Activated CD8-positive, alpha-beta memory T cell treated with anti-CD3 and anti-CD28 coated beads for 4 hours (primary cell): ENCODE measurements around the gene ZEB1.
"Not testable (repeated sequence)": the region's sequence is repeated elsewhere in the genome, so short reads cannot be mapped to it uniquely, and the experiment has no call there.

Source experiments
- DNase-seq, 2 donors: peaks; one replicate each; pipeline ENCODE4 v3.0.0-alpha.2; 2020; ENCODE audit warnings: low read depth in 2 of 2

ZEB1 gene

DNA sequence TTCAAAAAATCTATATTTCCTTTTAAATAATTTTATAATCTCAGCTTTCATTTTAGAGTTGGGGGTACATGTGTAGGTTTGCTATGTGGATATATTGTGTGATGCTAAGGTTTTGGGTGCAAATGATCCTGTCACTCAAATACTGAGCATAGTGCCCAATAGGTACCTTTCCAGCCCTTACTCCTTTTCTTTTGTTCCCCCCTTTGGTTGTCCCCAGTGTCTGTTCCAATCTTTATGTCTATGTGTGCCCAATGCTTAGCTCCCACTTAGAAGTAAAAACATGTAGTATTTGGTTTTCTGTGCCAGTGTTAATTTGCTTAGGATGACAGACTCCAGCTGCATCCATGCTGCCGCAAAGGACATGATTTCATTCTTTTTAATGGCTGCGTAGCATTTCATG, 103.6 kb downstream of the ZEB1 start:
- DNase-seq: no peak

GRCh38 chr10:31424473-31424872, 105.5 kb downstream of the ZEB1 start:
- no peak for DNase-seq

DNA sequence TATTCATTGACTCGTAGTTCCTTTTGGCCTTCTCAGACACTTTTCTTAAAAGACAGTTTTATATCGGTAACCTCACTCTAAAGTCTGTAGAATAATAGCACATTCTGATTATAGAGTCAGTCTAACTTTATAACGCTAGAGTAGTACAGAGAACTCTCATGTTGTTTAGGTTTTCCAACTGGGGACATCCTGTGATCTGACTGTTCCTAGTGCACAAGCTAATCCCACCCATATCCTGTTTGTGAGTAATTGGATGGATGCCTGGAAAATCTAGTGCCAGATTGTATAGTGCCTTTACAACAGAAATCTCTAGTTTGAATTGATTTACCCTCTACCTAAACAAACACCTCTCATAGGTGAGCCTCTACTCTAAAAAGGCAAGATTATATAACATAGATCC, 107.4 kb downstream of the ZEB1 start:
- no peak for DNase-seq

DNA sequence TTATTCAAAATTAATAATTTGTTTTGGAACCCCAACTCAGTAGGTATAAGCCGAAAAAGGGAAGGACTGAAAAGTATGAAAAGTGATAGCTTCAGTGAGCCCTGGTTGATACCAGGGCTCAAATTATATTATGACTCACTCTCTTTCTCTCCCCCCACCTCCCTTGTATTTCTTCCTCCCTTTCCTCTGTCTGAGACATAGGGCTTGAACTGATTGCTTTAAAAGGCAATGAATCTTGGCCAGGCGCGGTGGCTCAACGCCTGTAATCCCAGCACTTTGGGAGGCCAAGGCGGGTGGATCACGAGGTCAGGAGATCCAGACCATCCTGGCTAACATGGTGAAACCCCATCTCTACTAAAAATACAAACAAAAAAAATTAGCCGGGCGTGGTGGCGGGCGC, 108.3 kb downstream of the ZEB1 start:
- DNase-seq: not testable (repeated sequence)

DNA sequence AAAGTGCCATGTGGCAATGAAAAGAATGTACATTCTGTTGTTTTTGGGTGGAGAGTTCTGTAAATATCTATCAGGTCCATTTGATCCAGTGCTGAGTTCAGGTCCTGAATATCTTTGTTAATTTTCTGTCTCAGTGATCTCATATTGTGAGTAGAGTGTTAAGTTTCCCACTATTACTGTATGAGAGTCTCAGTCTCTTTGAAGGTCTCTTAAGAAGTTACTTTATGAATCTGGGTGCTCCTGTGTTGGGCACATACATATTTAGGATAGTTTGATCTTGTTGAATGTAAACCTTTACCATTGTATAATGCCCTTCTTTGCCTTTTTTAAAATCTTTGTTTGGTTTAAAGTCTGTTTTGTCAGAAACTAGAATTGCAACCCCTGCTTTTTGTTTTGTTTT, 109.5 kb downstream of the ZEB1 start:
- not testable (repeated sequence) for DNase-seq

- no peak for DNase-seq
Observed at GRCh38 chr10:31431021-31431420, 112.0 kb downstream of the ZEB1 start.

DNA sequence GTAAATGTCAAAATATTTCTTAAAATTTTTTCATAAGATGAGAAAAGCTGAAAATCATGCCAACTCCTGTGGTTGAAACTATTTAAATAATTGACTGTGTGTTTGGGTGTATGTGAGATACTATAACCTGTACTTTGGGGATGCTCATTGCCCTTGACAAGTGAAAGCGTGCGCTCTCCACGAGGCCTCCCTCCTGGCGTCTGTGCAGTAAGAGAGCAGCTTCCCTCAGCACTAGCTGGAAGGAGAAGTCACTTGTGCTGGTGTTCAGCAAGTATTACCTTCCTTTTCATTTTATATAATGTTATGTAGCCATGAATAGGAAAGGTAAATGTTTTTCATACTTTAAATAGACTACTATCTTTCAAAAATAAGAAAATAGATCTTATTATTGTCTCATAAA, 118.9 kb downstream of the ZEB1 start:
- no peak for DNase-seq

- DNase-seq: no peak
Observed at GRCh38 chr10:31451766-31452165, 132.8 kb downstream of the ZEB1 start.

DNA sequence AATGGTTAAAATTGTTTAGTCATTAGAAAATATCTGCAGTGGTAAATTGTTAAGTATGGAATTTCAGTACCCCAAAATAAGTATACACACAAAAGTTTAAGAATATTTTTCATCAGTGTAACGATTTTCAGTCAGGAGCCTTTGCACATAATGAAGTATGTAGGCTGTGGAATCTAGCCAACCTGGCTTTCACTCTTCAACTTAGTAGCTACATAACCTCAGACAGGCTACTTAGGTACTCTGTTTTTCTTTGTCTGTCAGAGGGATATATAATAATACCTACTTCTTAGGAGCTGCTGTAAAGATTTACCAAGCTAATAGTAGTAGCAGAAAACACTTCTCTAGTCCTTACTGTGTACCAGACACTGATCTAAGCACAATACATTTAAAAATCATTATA, 137.5 kb downstream of the ZEB1 start:
- DNase-seq: no peak

GRCh38 chr10:31457858-31458257, 138.8 kb downstream of the ZEB1 start:
- no peak for DNase-seq

DNA sequence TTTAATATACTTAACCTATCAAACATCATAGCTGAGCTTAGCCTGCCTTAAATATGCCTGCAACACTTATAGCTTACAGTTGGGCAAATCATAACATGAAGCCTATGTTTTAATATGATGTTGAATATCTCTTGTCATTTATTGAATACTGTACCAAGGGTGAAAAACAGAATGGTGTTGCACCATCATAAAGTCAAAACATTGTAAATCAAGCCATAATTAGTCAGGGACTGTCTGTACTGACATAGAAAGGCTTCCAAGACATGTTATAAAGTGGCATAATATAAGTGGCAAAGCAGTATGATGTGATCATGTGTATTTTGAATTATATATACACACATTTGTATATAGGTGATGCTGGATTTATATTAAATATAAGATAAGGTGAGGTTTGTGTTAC, 140.0 kb downstream of the ZEB1 start:
- no peak for DNase-seq

DNA sequence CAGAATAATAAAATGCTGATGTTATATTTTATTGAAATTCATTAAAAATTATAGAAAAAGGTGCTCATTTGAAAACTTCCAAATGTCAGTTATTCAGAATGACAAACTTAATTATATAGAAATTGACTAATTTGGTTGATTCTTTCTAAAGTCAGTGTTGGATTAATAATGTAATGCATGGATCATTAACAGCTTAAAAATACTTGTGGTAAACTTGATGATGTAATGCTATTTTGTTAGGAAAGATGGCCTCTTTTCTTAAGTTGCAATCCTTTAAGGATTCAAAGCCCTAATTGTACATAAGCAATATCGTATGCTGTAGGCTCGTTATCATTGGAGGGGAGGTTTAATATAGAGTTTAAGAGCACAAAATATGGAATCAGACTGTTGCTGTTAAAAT, 141.2 kb downstream of the ZEB1 start:
- DNase-seq: no peak

DNA sequence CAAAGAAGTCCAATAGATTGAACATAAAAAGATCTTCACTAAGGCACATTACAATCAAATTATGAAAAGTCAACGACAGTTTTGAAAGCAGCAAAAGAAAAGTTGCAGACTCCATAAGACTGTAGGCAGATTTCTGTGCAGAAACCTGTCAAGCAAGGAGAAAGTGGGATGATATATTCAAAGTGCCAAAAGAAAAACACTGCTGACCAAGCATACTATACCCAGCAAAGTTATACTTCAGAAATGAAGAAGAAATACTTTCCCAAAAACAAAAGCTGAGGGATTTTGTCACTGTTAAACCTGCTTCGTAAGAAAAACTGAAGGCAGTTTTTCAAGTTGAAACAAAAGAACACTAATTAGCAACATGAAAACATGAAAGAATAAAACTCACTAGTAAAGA, 145.5 kb downstream of the ZEB1 start:
- no peak for DNase-seq

- DNase-seq: no peak
Observed at GRCh38 chr10:31466313-31466712, 147.3 kb downstream of the ZEB1 start.

GRCh38 chr10:31467791-31468535, 148.9 kb downstream of the ZEB1 start:
- no peak for DNase-seq

- DNase-seq: no peak
Observed at GRCh38 chr10:31468536-31468859, 149.5 kb downstream of the ZEB1 start.

DNA sequence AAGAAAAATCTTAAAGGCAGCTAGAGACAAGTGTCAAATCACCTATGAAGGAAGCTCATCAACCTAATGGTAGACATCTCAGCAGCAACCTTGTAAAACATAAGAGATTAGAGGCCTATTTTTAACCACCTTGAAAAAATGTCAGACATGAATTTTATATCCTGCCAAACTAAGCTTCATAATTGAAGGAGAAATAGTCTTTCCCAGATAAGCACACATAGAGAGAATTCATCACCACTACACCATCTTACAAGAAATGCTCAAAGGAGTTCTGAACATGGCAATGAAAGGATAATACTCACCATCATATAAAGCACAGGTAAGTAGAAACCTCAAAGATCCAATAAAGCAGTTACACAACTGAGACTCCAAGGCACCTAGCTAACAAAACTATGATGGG, 156.5 kb downstream of the ZEB1 start:
- DNase-seq: no peak

DNA sequence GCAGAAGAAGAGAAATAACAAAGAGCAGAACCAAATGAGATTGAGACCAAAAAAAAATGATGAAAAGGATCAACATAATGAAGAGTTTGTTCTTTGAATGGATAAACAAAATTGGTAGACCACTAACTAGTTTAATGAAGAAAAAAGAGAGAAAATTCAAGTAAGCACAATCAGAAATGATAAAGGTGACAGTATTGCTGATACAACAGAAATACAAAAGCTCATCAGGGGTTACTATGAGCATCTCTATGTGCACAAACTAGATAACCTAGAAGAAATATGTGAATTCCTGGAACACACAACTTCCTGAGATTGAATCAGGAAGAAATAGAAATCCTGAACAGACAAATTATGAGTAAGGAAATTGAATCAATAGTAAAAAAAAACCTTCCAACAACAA, 157.1 kb downstream of the ZEB1 start:
- no peak for DNase-seq

- no peak for DNase-seq
Observed at GRCh38 chr10:31477584-31477983, 158.6 kb downstream of the ZEB1 start.

DNA sequence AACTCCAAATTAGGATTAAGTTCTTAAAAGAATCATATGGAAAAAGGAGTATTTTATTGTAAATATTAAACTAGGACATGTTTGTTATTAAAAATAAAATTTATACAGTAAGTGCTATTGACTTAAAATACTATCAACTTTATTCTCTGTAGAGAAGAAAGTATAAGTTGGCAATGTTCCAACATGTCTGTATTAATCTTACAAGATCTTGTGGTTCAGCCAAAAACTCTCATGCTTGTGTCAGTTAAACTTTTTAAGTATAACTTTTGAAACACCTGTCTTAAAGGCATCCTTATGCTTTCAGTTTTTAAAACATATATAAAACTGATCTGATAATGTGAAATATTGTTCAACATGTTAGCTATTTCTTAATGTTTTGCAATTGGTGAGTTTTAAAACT, 160.7 kb downstream of the ZEB1 start:
- no peak for DNase-seq

GRCh38 chr10:31483546-31483945, 164.5 kb downstream of the ZEB1 start:
- no peak for DNase-seq

DNA sequence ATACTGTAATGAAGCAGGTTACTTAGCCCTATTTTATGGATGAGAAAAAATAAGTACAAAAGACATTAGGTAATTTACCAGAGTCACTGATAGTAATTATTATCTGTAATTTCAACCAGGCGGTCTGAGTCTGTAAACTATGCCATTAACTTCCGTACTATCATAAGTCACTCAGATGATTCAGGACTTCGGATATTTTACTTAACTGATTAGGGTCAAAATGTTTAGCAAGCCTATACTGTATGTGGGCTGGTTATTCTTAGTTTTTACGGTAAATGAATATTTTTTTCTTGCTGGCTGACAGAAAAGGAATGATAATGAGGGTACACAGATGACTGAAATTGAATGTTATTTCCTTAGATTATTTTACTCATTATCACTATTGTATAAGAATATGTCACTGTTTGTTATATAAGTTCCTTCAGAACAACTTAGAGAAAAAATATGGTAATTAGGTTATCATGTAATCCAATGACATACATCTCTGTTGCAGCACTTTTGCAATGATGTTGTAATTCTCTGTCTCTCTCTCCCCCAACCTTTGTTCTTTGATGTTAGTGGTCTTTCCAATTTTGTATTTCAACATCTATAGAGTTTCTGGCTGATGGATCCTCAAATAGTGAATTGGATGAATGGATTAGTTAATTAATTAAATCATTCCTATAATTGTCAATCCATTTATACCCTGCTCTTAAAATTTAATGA, 165.6 kb downstream of the ZEB1 start:
- DNase-seq: no peak

DNA sequence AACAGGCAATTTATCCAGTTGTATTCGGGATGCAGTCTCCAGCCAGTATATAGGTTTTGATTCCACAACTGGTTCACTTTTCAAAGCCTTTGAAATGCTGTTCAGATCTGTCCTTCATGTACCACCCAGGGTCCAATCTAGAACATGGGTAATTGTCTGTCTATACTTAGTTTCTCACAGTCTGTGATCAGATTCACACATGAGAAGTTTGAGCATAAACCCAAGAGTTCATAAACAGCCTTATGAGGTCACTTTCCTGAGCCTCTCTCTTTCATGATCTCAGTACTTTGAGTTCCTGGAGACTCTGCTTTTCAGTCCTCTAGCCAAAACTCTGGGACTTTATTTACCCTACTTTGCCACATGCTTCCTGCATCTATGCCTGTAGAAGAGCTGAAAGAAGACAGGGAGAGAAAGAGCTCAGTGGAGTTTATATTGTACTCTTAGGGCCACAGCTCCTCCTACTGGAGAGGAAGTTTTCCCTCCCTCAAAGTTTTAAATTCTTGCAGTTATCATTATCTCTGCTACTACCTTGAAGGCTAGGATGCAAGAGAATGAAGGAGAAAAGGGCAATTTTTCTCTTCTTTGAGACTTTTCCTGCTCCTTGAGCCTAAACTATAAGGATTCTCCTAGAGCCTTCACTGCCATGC, 172.0 kb downstream of the ZEB1 start:
- no peak for DNase-seq
